Mesenchymal stem cell (in vitro differentiated cells and primary cell): ENCODE data around the gene HOXC11.
A peak's percentile ranks its signal among the peaks of the same experiment; 100 is the strongest.

Source experiments
- DNase-seq: peaks from one replicate; pipeline ENCODE4 v3.0.0-alpha.2; 2013
- H2AFZ ChIP-seq: one replicate; pipeline ENCODE4 v1.6.1; 2013; ENCODE audit warnings: low read depth, mild to moderate bottlenecking, control low read depth, inconsistent platforms, low read length, moderate library complexity
- H2AK5ac ChIP-seq: 2 replicates; pipeline ENCODE4 v1.6.1; 2013; ENCODE audit warnings: low read length, moderate library complexity, mild to moderate bottlenecking, inconsistent platforms; ENCODE audit not compliant: severe bottlenecking
- H2BK120ac ChIP-seq: one replicate; pipeline ENCODE4 v1.6.1; 2013; ENCODE audit warnings: low read depth, mild to moderate bottlenecking, inconsistent platforms, low read length, moderate library complexity
- H2BK12ac ChIP-seq, 2 experiments: one replicate each; pipeline ENCODE4 v1.6.1; 2013; ENCODE audit warnings: inconsistent platforms in 2 of 2, low read length in 2 of 2, mild to moderate bottlenecking in 2 of 2, moderate library complexity in 2 of 2, control low read depth in 1 of 2
- H2BK15ac ChIP-seq: one replicate; pipeline ENCODE4 v1.6.1; 2013; ENCODE audit warnings: mild to moderate bottlenecking, low read depth, inconsistent platforms; ENCODE audit not compliant: poor library complexity, severe bottlenecking
- H2BK5ac ChIP-seq: 2 replicates; pipeline ENCODE4 v1.6.1; 2013; ENCODE audit warnings: low read depth, mild to moderate bottlenecking, low read length, control low read depth, inconsistent platforms; ENCODE audit not compliant: poor library complexity, severe bottlenecking
- H3K14ac ChIP-seq, 2 experiments: one replicate each; pipeline ENCODE4 v1.6.1; 2013; ENCODE audit warnings: inconsistent platforms in 2 of 2, low read length in 2 of 2, control low read depth in 1 of 2, mild to moderate bottlenecking in 1 of 2, moderate library complexity in 1 of 2
- H3K18ac ChIP-seq, 2 experiments: one replicate each; pipeline ENCODE4 v1.6.1; 2013; ENCODE audit warnings: inconsistent platforms in 2 of 2, low read length in 2 of 2, control low read depth in 1 of 2, low read depth in 1 of 2, mild to moderate bottlenecking in 1 of 2
- H3K23ac ChIP-seq, 2 experiments: one replicate each; pipeline ENCODE4 v1.6.1; 2013; ENCODE audit warnings: inconsistent platforms in 2 of 2, low read length in 2 of 2, mild to moderate bottlenecking in 2 of 2, moderate library complexity in 2 of 2, control low read depth in 1 of 2
- H3K27ac ChIP-seq: 2 replicates; pipeline ENCODE4 v1.5.1; 2013; ENCODE audit warnings: mild to moderate bottlenecking, moderate library complexity, low read length, control low read depth, inconsistent platforms; ENCODE audit not compliant: poor library complexity, severe bottlenecking
- H3K27me3 ChIP-seq, 2 experiments: 2 replicates each; pipeline versions ENCODE4 v1.6.1 to v1.7.0; 2013; ENCODE audit warnings: low read length in 2 of 2, mild to moderate bottlenecking in 2 of 2, moderate library complexity in 2 of 2, control low read depth in 1 of 2, inconsistent platforms in 1 of 2; ENCODE audit not compliant: control insufficient read depth in 1 of 2, insufficient read depth in 1 of 2
- H3K36me3 ChIP-seq, 2 experiments: 2 replicates each; pipeline versions ENCODE4 v1.6.1 to v1.7.0; 2013; ENCODE audit warnings: low read length in 2 of 2, control low read depth in 1 of 2, inconsistent platforms in 1 of 2, low read depth in 1 of 2, mild to moderate bottlenecking in 1 of 2; ENCODE audit not compliant: insufficient read depth in 2 of 2, control insufficient read depth in 1 of 2
- H3K4ac ChIP-seq, 2 experiments: one replicate each; pipeline ENCODE4 v1.6.1; 2013; ENCODE audit warnings: inconsistent platforms in 2 of 2, low read length in 2 of 2, mild to moderate bottlenecking in 2 of 2, moderate library complexity in 2 of 2, control low read depth in 1 of 2, low read depth in 1 of 2
- H3K4me1 ChIP-seq: 2 replicates; pipeline ENCODE4 v1.6.1; 2013; ENCODE audit warnings: low read depth, low read length, control low read depth; ENCODE audit not compliant: control insufficient read depth, insufficient read depth
- H3K4me2 ChIP-seq: 2 replicates; pipeline ENCODE4 v1.6.1; 2013; ENCODE audit warnings: low read length, mild to moderate bottlenecking, inconsistent platforms; ENCODE audit not compliant: poor library complexity, severe bottlenecking
- H3K4me3 ChIP-seq, 2 experiments: 2 replicates each; pipeline versions ENCODE4 v1.5.1 to v1.7.0; 2013; ENCODE audit warnings: low read length in 2 of 2, mild to moderate bottlenecking in 2 of 2, control low read depth in 1 of 2, low read depth in 1 of 2; ENCODE audit not compliant: insufficient read depth in 1 of 2
- H3K79me1 ChIP-seq: replicated peaks from 2 replicates; pipeline ENCODE4 v1.6.1; 2013; ENCODE audit warnings: mild to moderate bottlenecking, control low read depth, low read length, inconsistent platforms; ENCODE audit not compliant: poor library complexity, severe bottlenecking
- H3K9ac ChIP-seq: 2 replicates; pipeline ENCODE4 v1.7.0; 2013; ENCODE audit warnings: mild to moderate bottlenecking, low read length, moderate library complexity
- H3K9me3 ChIP-seq: 2 replicates; pipeline ENCODE4 v1.7.0; 2013; ENCODE audit warnings: mild to moderate bottlenecking, low read length; ENCODE audit not compliant: control insufficient read depth
- H4K8ac ChIP-seq: one replicate; pipeline ENCODE4 v1.6.1; 2013; ENCODE audit warnings: inconsistent platforms, mild to moderate bottlenecking, low read length, moderate library complexity
- H4K91ac ChIP-seq: one replicate; pipeline ENCODE4 v1.6.1; 2013; ENCODE audit warnings: mild to moderate bottlenecking, low read length, inconsistent platforms
- WGBS: methylation state at CpG from one replicate; pipeline ENCODE4 v1.1.7; 2013; ENCODE audit warnings: mixed read lengths; 5-methylcytosine and 5-hydroxymethylcytosine counted together

Gene HOXC11

GRCh38 chr12:53983568-53983949, 10.6 kb downstream of the HOXC11 start:
- no peak overlapping the region for H2AK5ac ChIP-seq
- 10% methylated on average over 13 of the region's 17 CpGs for WGBS
- H3K4ac ChIP-seq = no peak overlapping the region

GRCh38 chr12:53983950-53984572, 11.1 kb downstream of the HOXC11 start:
- H3K4me2 ChIP-seq = peak overlapping the region; percentile 81
- H3K14ac ChIP-seq = no peak overlapping the region
- H3K4me1 ChIP-seq = peaks cover 21% of the 10 kb centered on the region
- H2AFZ ChIP-seq = no peak overlapping the region
- no peak overlapping the region for H3K4ac ChIP-seq
- no peak overlapping the region for H3K27ac ChIP-seq
- peaks cover 4% of the 10 kb centered on the region for H3K79me1 ChIP-seq
- peak overlapping the region in 1 of 2 experiments; percentile 32 for H3K23ac ChIP-seq
- H2AK5ac ChIP-seq = no peak overlapping the region
- DNase-seq = no peak
- no peak overlapping the region for H2BK120ac ChIP-seq
- no peak overlapping the region for H4K91ac ChIP-seq
- no peak overlapping the region for H2BK15ac ChIP-seq
- H2BK5ac ChIP-seq = peak overlapping the region; percentile 58
- H3K9me3 ChIP-seq = no peaks in the 10 kb centered on the region
- no peaks in the 10 kb centered on the region for H3K36me3 ChIP-seq
- WGBS = 16% methylated on average over 23 of the region's 30 CpGs
- peak overlapping the region; percentile 81 for H3K9ac ChIP-seq
- H2BK12ac ChIP-seq = no peak overlapping the region
- no peak overlapping the region for H4K8ac ChIP-seq
- H3K4me3 ChIP-seq = peak overlapping the region in 1 of 2 experiments; percentile 36
- H3K18ac ChIP-seq = no peak overlapping the region
- H3K27me3 ChIP-seq = peaks cover 7 to 50% of the 10 kb centered on the region in 2 experiments

More at GRCh38 chr12:53983568-53983949, 10.6 kb downstream of the HOXC11 start:
- Histone ChIP-seq H3K79me1 (peaks cover 2% of the 10 kb centered on the region), H2BK15ac (no peak overlapping the region), H2BK12ac (no peak overlapping the region), H3K9ac (peak overlapping the region; percentile 81), H3K4me3 (peak overlapping the region in 1 of 2 experiments; percentile 36), H3K4me1 (peaks cover 17% of the 10 kb centered on the region), H3K23ac (no peak overlapping the region), H2BK120ac (no peak overlapping the region), H3K4me2 (peak overlapping the region; percentile 25), H3K27ac (no peak overlapping the region), H4K91ac (no peak overlapping the region), H4K8ac (no peak overlapping the region), H2BK5ac (no peak overlapping the region), H3K27me3 (peaks cover 12 to 55% of the 10 kb centered on the region in 2 experiments), H3K18ac (no peak overlapping the region), H2AFZ (no peak overlapping the region), H3K36me3 (no peaks in the 10 kb centered on the region), H3K14ac (no peak overlapping the region), H3K9me3 (no peaks in the 10 kb centered on the region)
- no peak for DNase-seq

- peaks cover 4% of the 10 kb centered on the region for H3K79me1 ChIP-seq
- WGBS = 18% methylated on average over 53 of the region's 55 CpGs
- H3K9me3 ChIP-seq = no peaks in the 10 kb centered on the region
Observed at GRCh38 chr12:53984901-53985691, 12.2 kb downstream of the HOXC11 start, which contains the start of gene HOXC10. Gene HOXC10, plus strand, starts transcription at chr12:53985146. Its CDS starts 114 bp downstream, at chr12:53985260.

GRCh38 chr12:53985692-53985993, 12.7 kb downstream of the HOXC11 start:
- peaks cover 4% of the 10 kb centered on the region for H3K79me1 ChIP-seq
- no peak overlapping the region for H2BK12ac ChIP-seq
- H3K27ac ChIP-seq = peak overlapping the region; percentile 3
- H3K23ac ChIP-seq = peak overlapping the region in 1 of 2 experiments; percentile 94
- H3K4me3 ChIP-seq = peak overlapping the region; percentile 73 to 92
- H3K4ac ChIP-seq = no peak overlapping the region
- no peak overlapping the region for H2AFZ ChIP-seq
- H4K8ac ChIP-seq = peak overlapping the region; percentile 20
- H2AK5ac ChIP-seq = no peak overlapping the region
- H3K27me3 ChIP-seq = peaks cover 7 to 37% of the 10 kb centered on the region in 2 experiments
- peaks cover 26% of the 10 kb centered on the region for H3K4me1 ChIP-seq
- peak overlapping the region; percentile 49 for H2BK5ac ChIP-seq
- no peak overlapping the region for H2BK120ac ChIP-seq
- DNase-seq = no peak
- H3K18ac ChIP-seq = peak overlapping the region in 1 of 2 experiments; percentile 55
- no peaks in the 10 kb centered on the region for H3K9me3 ChIP-seq
- H3K36me3 ChIP-seq = no peaks in the 10 kb centered on the region
- H4K91ac ChIP-seq = no peak overlapping the region
- H3K9ac ChIP-seq = peak overlapping the region; percentile 98
- 19% methylated on average over 21 of the region's 21 CpGs for WGBS
- no peak overlapping the region for H3K14ac ChIP-seq
- peak overlapping the region; percentile 81 for H3K4me2 ChIP-seq
- H2BK15ac ChIP-seq = no peak overlapping the region

More at GRCh38 chr12:53984901-53985691, 12.2 kb downstream of the HOXC11 start, which contains the start of gene HOXC10:
- Histone ChIP-seq H3K4ac (no peak within 1 kb of the TSS), H2BK120ac (no peak within 1 kb of the TSS), H2BK5ac (peak within 1 kb of the TSS; percentile 58), H3K23ac (peak within 1 kb of the TSS in 1 of 2 experiments; percentile 94), H3K18ac (peak within 1 kb of the TSS in 1 of 2 experiments; percentile 55), H3K4me3 (peak within 1 kb of the TSS; percentile 73 to 92), H3K4me1 (peaks cover 24% of the 10 kb centered on the region), H2AK5ac (no peak within 1 kb of the TSS), H2BK15ac (no peak within 1 kb of the TSS), H3K27me3 (peaks cover 7 to 39% of the 10 kb centered on the region in 2 experiments), H3K27ac (peak within 1 kb of the TSS; percentile 3), H4K8ac (peak within 1 kb of the TSS; percentile 20), H2BK12ac (no peak within 1 kb of the TSS), H3K14ac (no peak within 1 kb of the TSS), H3K36me3 (no peaks in the 10 kb centered on the region), H3K4me2 (peak within 1 kb of the TSS; percentile 81), H2AFZ (no peak within 1 kb of the TSS), H4K91ac (no peak within 1 kb of the TSS), H3K9ac (peak within 1 kb of the TSS; percentile 98)
- peak; percentile 88 for DNase-seq
